GM12878 (cell line): ENCODE data around the gene GRIK2.

Source experiments
- ASH2L ChIP-seq: fragments of 300-600, 200-600 bp; sonication (generic); IDR thresholded peaks from 2 replicates; pipeline ENCODE4 v1.6.1; 2017; ENCODE audit warnings: low read depth, mild to moderate bottlenecking, borderline replicate concordance
- CREB1 ChIP-seq: IDR thresholded peaks from 2 replicates; pipeline ENCODE4 v1.6.1; 2012; ENCODE audit warnings: low read depth, mild to moderate bottlenecking, inconsistent platforms
- POLR2A ChIP-seq: IDR thresholded peaks from 2 replicates; pipeline ENCODE4 v1.6.1; 2011; ENCODE audit warnings: low read depth, mild to moderate bottlenecking, low read length
- TCF7 ChIP-seq: IDR thresholded peaks from 2 replicates; pipeline ENCODE4 v1.6.1; 2014; ENCODE audit warnings: antibody characterized with exemption, borderline replicate concordance
- ZBED1 ChIP-seq: IDR thresholded peaks from 2 replicates; pipeline ENCODE4 v1.6.1; 2016; ENCODE audit warnings: borderline replicate concordance
- TF ChIP-seq, protein P1 (sequence below), 3 experiments: IDR thresholded peaks in 2 of 3; conservative IDR thresholded peaks in 1 of 3; 2 replicates each; pipeline ENCODE4 v1.5.1; 2011; ENCODE audit warnings: low read depth in 3 of 3, low read length in 3 of 3, mild to moderate bottlenecking in 3 of 3, control low read depth in 2 of 3, moderate library complexity in 2 of 3, inconsistent platforms in 1 of 3, mixed read lengths in 1 of 3; ENCODE audit not compliant: control insufficient read depth in 2 of 3, insufficient read depth in 1 of 3; ENCODE audit errors: extremely low read depth in 1 of 3
- TF ChIP-seq, protein P2 (sequence below): IDR thresholded peaks from 2 replicates; pipeline ENCODE4 v1.6.1; 2011; ENCODE audit warnings: low read depth, low read length, improper control_type of control experiment, borderline replicate concordance
- TF ChIP-seq, protein P3 (sequence below): fragments of 450-650 bp; IDR thresholded peaks from 2 replicates; pipeline ENCODE4 v1.6.1; 2017; ENCODE audit warnings: mild to moderate bottlenecking, low read depth, inconsistent platforms; ENCODE audit not compliant: poor library complexity, severe bottlenecking
- TF ChIP-seq, protein P4 (sequence below): IDR thresholded peaks from 2 replicates; pipeline ENCODE4 v1.6.1; 2011; ENCODE audit warnings: borderline replicate concordance, low read depth, mild to moderate bottlenecking, moderate library complexity, low read length; ENCODE audit not compliant: insufficient read depth, poor library complexity, severe bottlenecking

DNA sequence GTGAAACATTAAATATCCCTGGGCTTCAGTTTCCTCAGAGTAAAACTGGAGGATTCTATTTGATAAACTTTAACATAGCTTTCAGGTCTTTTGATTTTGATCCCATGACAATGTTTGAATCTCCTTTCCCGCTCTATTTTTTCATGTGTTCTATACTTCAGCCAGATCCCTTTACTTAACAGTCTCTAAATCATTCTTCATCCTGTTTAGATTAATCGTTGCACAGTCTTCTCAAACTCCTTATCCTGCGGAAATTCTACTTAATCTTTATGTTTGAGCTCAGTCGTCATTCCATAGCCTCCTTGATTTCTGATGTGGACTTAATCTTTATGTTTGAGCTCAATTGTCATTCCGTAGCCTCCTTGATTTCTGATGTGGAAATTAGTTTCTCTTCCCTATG lies 57.4 kb downstream of the GRIK2 start:
- TF ChIP-seq, protein P1, sequence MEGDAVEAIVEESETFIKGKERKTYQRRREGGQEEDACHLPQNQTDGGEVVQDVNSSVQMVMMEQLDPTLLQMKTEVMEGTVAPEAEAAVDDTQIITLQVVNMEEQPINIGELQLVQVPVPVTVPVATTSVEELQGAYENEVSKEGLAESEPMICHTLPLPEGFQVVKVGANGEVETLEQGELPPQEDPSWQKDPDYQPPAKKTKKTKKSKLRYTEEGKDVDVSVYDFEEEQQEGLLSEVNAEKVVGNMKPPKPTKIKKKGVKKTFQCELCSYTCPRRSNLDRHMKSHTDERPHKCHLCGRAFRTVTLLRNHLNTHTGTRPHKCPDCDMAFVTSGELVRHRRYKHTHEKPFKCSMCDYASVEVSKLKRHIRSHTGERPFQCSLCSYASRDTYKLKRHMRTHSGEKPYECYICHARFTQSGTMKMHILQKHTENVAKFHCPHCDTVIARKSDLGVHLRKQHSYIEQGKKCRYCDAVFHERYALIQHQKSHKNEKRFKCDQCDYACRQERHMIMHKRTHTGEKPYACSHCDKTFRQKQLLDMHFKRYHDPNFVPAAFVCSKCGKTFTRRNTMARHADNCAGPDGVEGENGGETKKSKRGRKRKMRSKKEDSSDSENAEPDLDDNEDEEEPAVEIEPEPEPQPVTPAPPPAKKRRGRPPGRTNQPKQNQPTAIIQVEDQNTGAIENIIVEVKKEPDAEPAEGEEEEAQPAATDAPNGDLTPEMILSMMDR (IDR thresholded peaks at IDR 0.05 in 2 of 3, conservative IDR thresholded peaks at IDR 0.05 in 1 of 3; ENCODE audit: control insufficient read depth in 2 of 3, extremely low read depth in 1 of 3, insufficient read depth in 1 of 3, low read depth in 3 of 3, low read length in 3 of 3) = no peak
- TF ChIP-seq, protein P2, sequence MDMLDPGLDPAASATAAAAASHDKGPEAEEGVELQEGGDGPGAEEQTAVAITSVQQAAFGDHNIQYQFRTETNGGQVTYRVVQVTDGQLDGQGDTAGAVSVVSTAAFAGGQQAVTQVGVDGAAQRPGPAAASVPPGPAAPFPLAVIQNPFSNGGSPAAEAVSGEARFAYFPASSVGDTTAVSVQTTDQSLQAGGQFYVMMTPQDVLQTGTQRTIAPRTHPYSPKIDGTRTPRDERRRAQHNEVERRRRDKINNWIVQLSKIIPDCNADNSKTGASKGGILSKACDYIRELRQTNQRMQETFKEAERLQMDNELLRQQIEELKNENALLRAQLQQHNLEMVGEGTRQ = no peak
- TF ChIP-seq CREB1 (no peak), TCF7 (no peak), ASH2L (no peak), ZBED1 (no peak), POLR2A (no peak)
- TF ChIP-seq, protein P3, sequence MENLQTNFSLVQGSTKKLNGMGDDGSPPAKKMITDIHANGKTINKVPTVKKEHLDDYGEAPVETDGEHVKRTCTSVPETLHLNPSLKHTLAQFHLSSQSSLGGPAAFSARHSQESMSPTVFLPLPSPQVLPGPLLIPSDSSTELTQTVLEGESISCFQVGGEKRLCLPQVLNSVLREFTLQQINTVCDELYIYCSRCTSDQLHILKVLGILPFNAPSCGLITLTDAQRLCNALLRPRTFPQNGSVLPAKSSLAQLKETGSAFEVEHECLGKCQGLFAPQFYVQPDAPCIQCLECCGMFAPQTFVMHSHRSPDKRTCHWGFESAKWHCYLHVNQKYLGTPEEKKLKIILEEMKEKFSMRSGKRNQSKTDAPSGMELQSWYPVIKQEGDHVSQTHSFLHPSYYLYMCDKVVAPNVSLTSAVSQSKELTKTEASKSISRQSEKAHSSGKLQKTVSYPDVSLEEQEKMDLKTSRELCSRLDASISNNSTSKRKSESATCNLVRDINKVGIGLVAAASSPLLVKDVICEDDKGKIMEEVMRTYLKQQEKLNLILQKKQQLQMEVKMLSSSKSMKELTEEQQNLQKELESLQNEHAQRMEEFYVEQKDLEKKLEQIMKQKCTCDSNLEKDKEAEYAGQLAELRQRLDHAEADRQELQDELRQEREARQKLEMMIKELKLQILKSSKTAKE = no peak
- TF ChIP-seq, protein P4, sequence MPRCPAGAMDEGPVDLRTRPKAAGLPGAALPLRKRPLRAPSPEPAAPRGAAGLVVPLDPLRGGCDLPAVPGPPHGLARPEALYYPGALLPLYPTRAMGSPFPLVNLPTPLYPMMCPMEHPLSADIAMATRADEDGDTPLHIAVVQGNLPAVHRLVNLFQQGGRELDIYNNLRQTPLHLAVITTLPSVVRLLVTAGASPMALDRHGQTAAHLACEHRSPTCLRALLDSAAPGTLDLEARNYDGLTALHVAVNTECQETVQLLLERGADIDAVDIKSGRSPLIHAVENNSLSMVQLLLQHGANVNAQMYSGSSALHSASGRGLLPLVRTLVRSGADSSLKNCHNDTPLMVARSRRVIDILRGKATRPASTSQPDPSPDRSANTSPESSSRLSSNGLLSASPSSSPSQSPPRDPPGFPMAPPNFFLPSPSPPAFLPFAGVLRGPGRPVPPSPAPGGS = no peak
